GM12878 (cell line): ENCODE measurements around the gene TRAF3IP1. TPM values are rescaled to one million over a fixed set of nuclear protein-coding genes. Genes with fewer than 3 reads are reported as not detected.

Experiments
- ATAC-seq: fragments of 200-7000 bp; cut with Tn5 transposase; 3 replicates; pipeline ENCODE4 v1.9.1; 2020; ENCODE audit warnings: mild to moderate bottlenecking, moderate library complexity
- BruUV-seq: library from RNA; stranded (reverse); fragments of 400-500 nt; replicated peaks from 2 replicates; lab custom pipeline; 2021; lab: Mats Ljungman, UMichigan
- CTCF ChIA-PET: fragments of 300-600 bp; sonication (Branson Sonifier 250); formaldehyde crosslinking; extraction: SDS; loops from one replicate; lab custom pipeline; 2021; ENCODE audit warnings: inconsistent platforms; lab: Yijun Ruan, JAX
- POLR2A ChIA-PET: fragments of 350-600 bp; formaldehyde crosslinking; extraction: SDS; loops from one replicate; lab custom pipeline; 2021; ENCODE audit warnings: inconsistent platforms; lab: Charles Lee
- RAD21 ChIA-PET: fragments of 300-600 bp; sonication (Branson Sonifier 250); formaldehyde crosslinking; loops from one replicate; lab custom pipeline; 2023; ENCODE audit warnings: antibody characterized with exemption; ENCODE audit not compliant: unreplicated experiment; lab: Charles Lee
- SMC1A ChIA-PET: fragments of 300-600 bp; sonication (Branson Sonifier 250); formaldehyde crosslinking; loops from one replicate; lab custom pipeline; 2023; ENCODE audit not compliant: unreplicated experiment, uncharacterized antibody; lab: Charles Lee
- DNase-seq: peaks from one replicate; pipeline ENCODE4 v3.0.0-alpha.2; 2011; ENCODE audit warnings: low read depth, low spot score
- FAIRE-seq: peaks from 3 replicates; lab custom pipeline; 2011; peaks lifted over from hg19 to GRCh38; lab: Jason Lieb, UNC
- H2AFZ ChIP-seq: 2 replicates; pipeline ENCODE4 v1.6.0; 2011; ENCODE audit warnings: low read depth, low read length, control low read depth; ENCODE audit not compliant: control insufficient read depth
- H3K27ac ChIP-seq: 2 replicates; pipeline ENCODE4 v1.5.1; 2011; ENCODE audit warnings: control low read depth; ENCODE audit not compliant: control insufficient read depth, insufficient read depth
- H3K27me3 ChIP-seq, 2 experiments: replicated peaks in 1 of 2; 2 replicates each; pipeline versions ENCODE4 v1.6.0 to v1.6.1; 2011; ENCODE audit warnings: low read length in 1 of 2; ENCODE audit not compliant: control insufficient read depth in 2 of 2, insufficient read depth in 2 of 2
- H3K36me3 ChIP-seq, 2 experiments: 2 replicates each; pipeline ENCODE4 v1.5.1; 2011; ENCODE audit warnings: low read length in 1 of 2; ENCODE audit not compliant: control insufficient read depth in 2 of 2, insufficient read depth in 2 of 2
- H3K4me1 ChIP-seq: 2 replicates; pipeline ENCODE4 v1.6.1; 2011; ENCODE audit warnings: mild to moderate bottlenecking, low read length, moderate library complexity, mixed read lengths; ENCODE audit not compliant: control insufficient read depth, insufficient read depth
- H3K4me2 ChIP-seq: 2 replicates; pipeline ENCODE4 v1.6.0; 2011; ENCODE audit warnings: control low read depth; ENCODE audit not compliant: control insufficient read depth, insufficient read depth
- H3K4me3 ChIP-seq: fragments of 200-600 bp; sonication (generic); 2 replicates; pipeline ENCODE4 v1.5.1; 2016
- H3K79me2 ChIP-seq: 2 replicates; pipeline ENCODE4 v1.6.0; 2011; ENCODE audit warnings: low read length; ENCODE audit not compliant: control insufficient read depth, insufficient read depth
- H3K9ac ChIP-seq: 2 replicates; pipeline ENCODE4 v1.8.0; 2011; ENCODE audit warnings: low read length, control low read depth, mixed read lengths; ENCODE audit not compliant: control insufficient read depth, insufficient read depth
- H3K9me3 ChIP-seq: replicated peaks from 3 replicates; pipeline ENCODE4 v1.5.1; 2011; ENCODE audit warnings: mild to moderate bottlenecking, low read length; ENCODE audit not compliant: control insufficient read depth, insufficient read depth
- H4K20me1 ChIP-seq: 2 replicates; pipeline ENCODE4 v1.6.0; 2011; ENCODE audit not compliant: control insufficient read depth, insufficient read depth
- ATF7 ChIP-seq: fragments of 450-650 bp; IDR thresholded peaks from 2 replicates; pipeline ENCODE4 v1.6.1; 2016; ENCODE audit warnings: low read depth, mild to moderate bottlenecking
- PAX8 ChIP-seq: fragments of 450-650 bp; IDR thresholded peaks from 2 replicates; pipeline ENCODE4 v1.6.1; 2017; ENCODE audit warnings: mild to moderate bottlenecking, moderate library complexity
- WGBS: methylation state at CpG from one replicate; pipeline ENCODE4 v1.1.6; 2016; ENCODE audit warnings: low lambda C conversion rate; ENCODE audit not compliant: insufficient replicate concordance, insufficient coverage; ENCODE audit errors: missing lambda C conversion rate; 5-methylcytosine and 5-hydroxymethylcytosine counted together
- in situ Hi-C: fragments of 300-500 bp; cut with MboI; formaldehyde crosslinking; loops from 9 replicates; pipeline ENCODE4 v1.14.3; 2018; ENCODE audit warnings: mixed read lengths
- intact Hi-C: fragments of 100-400 bp; cut with micrococcal nuclease; formaldehyde crosslinking; loops from one replicate; pipeline ENCODE4 v1.14.2; 2022; ENCODE audit not compliant: unreplicated experiment
- polyA plus RNA-seq, 11 experiments: library from polyadenylated mRNA; depleted of rRNA in 4 of 11; unstranded in 6 of 11; stranded (reverse) in 5 of 11; fragments of >200 nt; fragmentation: Nextera tagmentation in 4 of 11; fragmentation: Illumina TruSeq in 1 of 11; extraction: Ambion mirVana in 4 of 11; extraction: Trizol in 1 of 11; gene quantifications; 1 replicate in 1 of 11; 2 replicates in 10 of 11; pipeline versions ENCODE4 v1.2.1 to v1.2.3, GENCODE V29; 2011 to 2016; ENCODE audit warnings: inconsistent platforms in 2 of 11, missing spikeins in 2 of 11, low read depth in 1 of 11
- total RNA-seq, 4 experiments: library from RNA; depleted of rRNA in 3 of 4; stranded (reverse); fragments of >200 nt in 3 of 4; fragmentation: Illumina TruSeq in 1 of 4; extraction: Trizol in 1 of 4; gene quantifications; 2 replicates each; pipeline versions ENCODE4 v1.2.1 to v1.2.3, GENCODE V29; 2013 to 2021
- TF ChIP-seq, protein P1 (sequence below): IDR thresholded peaks from 2 replicates; pipeline ENCODE4 v1.6.1; 2012; ENCODE audit warnings: mild to moderate bottlenecking, low read depth, low read length
- TF ChIP-seq, protein P2 (sequence below): fragments of 450-650 bp; IDR thresholded peaks from 2 replicates; pipeline ENCODE4 v1.6.1; 2017; ENCODE audit warnings: mild to moderate bottlenecking

TRAF3IP1 gene
- total and polyA plus RNA-seq, 10 of the 15 experiments (the other 5 are each of a cell fraction or from before 2014, with no cell fraction given) = 1.6 to 7.5 (median 3.6) TPM

DNA sequence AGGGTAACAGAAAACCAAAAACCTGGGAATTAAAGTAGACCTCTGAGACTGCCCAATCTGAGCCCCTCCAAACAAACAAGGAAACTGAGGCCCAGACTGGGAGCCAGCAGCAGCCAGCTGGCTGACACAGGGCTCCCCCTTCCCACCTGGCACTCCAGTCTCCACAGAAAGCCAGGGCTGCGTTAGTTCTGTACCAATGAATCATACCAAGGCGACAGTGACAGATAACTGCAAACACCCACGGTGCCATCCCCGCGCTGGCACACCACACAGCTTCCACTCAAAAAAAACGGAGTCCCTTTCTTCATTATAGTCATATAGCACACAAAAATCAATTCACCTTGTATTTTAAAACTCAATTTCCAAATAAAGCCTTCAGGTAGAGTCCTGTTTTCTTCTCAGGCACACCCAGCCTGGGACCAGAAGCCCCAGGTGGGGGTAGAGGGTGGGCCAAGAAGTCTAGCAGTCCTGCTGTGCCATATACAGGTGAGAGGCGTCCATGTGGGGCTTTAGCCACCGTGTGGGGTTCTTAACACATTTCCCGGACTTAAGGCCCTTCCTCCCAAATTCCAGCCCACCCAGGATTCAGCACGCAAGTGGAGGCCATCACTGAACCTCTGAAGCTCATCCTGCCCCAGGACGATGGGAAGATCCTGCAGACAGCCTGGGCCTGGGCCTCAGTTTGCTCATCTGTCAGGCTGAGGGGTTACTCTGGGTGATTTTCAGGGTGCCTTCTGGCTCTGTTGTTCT, 33.2 kb upstream of the TRAF3IP1 start:
- ATAC-seq (no peak), FAIRE-seq (no peak), DNase-seq (no peak)
- RAD21 ChIA-PET = no interaction called here
- BruUV-seq = no TSS peak
- SMC1A ChIA-PET = interaction anchor here (1.0 to 1.6 kb wide), 2 partner anchors 24 to 27 kb away, joined by 3 to 4 read pairs; no protein-coding TSS in a partner anchor
- intact Hi-C loops (no loop called here), in situ Hi-C loops (no loop called here)
- Histone ChIP-seq H3K4me3 (peak overlapping the region; percentile 98), H3K36me3 (no peaks in the 10 kb centered on the region; a peak in 1 of 4 replicates), H3K9ac (peak overlapping the region; percentile 79), H4K20me1 (no peaks in the 10 kb centered on the region; the same call in 1 of the 2 replicates), H3K4me1 (peaks cover 15% of the 10 kb centered on the region), H3K9me3 (no peaks in the 10 kb centered on the region), H3K79me2 (peaks cover 39% of the 10 kb centered on the region), H3K27me3 (no peaks in the 10 kb centered on the region), H3K27ac (no peak overlapping the region), H3K4me2 (peak overlapping the region; percentile 88), H2AFZ (no peak overlapping the region)
- CTCF ChIA-PET = interaction anchor here (0.7 to 5.0 kb wide), 3 partner anchors 8 to 144 kb away, joined by 3 to 27 read pairs (median 4); no protein-coding TSS in a partner anchor
- TF ChIP-seq PAX8 (no peak), ATF7 (no peak)
- TF ChIP-seq, protein P1, sequence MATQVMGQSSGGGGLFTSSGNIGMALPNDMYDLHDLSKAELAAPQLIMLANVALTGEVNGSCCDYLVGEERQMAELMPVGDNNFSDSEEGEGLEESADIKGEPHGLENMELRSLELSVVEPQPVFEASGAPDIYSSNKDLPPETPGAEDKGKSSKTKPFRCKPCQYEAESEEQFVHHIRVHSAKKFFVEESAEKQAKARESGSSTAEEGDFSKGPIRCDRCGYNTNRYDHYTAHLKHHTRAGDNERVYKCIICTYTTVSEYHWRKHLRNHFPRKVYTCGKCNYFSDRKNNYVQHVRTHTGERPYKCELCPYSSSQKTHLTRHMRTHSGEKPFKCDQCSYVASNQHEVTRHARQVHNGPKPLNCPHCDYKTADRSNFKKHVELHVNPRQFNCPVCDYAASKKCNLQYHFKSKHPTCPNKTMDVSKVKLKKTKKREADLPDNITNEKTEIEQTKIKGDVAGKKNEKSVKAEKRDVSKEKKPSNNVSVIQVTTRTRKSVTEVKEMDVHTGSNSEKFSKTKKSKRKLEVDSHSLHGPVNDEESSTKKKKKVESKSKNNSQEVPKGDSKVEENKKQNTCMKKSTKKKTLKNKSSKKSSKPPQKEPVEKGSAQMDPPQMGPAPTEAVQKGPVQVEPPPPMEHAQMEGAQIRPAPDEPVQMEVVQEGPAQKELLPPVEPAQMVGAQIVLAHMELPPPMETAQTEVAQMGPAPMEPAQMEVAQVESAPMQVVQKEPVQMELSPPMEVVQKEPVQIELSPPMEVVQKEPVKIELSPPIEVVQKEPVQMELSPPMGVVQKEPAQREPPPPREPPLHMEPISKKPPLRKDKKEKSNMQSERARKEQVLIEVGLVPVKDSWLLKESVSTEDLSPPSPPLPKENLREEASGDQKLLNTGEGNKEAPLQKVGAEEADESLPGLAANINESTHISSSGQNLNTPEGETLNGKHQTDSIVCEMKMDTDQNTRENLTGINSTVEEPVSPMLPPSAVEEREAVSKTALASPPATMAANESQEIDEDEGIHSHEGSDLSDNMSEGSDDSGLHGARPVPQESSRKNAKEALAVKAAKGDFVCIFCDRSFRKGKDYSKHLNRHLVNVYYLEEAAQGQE = no peak
- TF ChIP-seq, protein P2, sequence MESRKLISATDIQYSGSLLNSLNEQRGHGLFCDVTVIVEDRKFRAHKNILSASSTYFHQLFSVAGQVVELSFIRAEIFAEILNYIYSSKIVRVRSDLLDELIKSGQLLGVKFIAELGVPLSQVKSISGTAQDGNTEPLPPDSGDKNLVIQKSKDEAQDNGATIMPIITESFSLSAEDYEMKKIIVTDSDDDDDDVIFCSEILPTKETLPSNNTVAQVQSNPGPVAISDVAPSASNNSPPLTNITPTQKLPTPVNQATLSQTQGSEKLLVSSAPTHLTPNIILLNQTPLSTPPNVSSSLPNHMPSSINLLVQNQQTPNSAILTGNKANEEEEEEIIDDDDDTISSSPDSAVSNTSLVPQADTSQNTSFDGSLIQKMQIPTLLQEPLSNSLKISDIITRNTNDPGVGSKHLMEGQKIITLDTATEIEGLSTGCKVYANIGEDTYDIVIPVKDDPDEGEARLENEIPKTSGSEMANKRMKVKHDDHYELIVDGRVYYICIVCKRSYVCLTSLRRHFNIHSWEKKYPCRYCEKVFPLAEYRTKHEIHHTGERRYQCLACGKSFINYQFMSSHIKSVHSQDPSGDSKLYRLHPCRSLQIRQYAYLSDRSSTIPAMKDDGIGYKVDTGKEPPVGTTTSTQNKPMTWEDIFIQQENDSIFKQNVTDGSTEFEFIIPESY = no peak
- POLR2A ChIA-PET = interaction anchor here (1.1 kb wide), 1 partner anchor 83 kb away, joined by 3 read pairs; no protein-coding TSS in a partner anchor
- WGBS = 43% methylated on average over 11 of the region's 11 CpGs
